Measurements from ENCODE around the gene CCT3. TPM values are rescaled to one million over a fixed set of nuclear protein-coding genes. Genes with fewer than 3 reads are reported as not detected.

CCT3 gene
- total RNA-seq, 4 donors from 2014 or later = 125 to 195 (median 140) TPM

GRCh38 chr1:156268336-156268735 is 69.8 kb downstream of the CCT3 start:
- no peak for TF ChIP-seq CTCF (IDR thresholded peaks at IDR 0.05; ENCODE audit: low read depth)

DNA sequence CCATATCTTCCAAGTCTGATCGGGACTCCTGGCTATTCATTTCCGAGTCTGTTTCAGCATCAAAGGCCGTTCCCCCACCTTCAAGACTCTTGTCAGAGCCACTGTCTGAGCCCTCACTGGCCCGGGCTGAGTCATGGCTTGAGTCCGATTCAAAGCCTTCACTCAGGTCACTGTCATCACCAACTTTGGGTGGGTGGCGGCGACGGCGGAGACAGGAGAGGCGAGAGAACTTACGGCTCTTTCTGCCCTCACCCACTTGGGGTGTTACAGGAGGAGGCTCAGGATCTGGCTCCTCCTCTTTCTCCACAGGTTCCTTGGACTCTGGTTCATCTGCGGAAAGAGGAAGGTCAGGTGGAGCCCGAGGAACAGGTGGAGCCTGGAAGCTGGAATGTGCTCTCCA is 72.0 kb downstream of the CCT3 start:
- no peak for TF ChIP-seq CTCF (IDR thresholded peaks at IDR 0.05; ENCODE audit: low read depth)

DNA sequence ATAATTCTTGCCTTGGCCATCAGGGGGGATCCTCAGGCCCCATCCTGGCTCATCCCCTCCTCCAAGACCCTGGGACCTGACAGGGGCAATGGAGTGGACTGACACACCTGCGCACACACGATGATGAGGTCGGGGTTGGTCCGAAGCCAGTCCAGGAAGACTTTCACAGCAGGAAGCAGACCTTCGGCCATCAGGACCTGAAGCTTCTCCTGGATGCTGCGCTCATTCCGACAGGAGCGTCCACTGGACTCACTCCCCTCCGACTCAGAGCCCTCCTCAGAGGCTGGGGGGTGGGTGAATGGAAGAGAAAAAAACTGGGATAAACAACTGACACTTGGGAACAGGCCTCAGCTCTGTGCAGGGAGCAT is 74.8 kb downstream of the CCT3 start:
- TF ChIP-seq CTCF (IDR thresholded peaks at IDR 0.05; ENCODE audit: low read depth) = no peak

DNA sequence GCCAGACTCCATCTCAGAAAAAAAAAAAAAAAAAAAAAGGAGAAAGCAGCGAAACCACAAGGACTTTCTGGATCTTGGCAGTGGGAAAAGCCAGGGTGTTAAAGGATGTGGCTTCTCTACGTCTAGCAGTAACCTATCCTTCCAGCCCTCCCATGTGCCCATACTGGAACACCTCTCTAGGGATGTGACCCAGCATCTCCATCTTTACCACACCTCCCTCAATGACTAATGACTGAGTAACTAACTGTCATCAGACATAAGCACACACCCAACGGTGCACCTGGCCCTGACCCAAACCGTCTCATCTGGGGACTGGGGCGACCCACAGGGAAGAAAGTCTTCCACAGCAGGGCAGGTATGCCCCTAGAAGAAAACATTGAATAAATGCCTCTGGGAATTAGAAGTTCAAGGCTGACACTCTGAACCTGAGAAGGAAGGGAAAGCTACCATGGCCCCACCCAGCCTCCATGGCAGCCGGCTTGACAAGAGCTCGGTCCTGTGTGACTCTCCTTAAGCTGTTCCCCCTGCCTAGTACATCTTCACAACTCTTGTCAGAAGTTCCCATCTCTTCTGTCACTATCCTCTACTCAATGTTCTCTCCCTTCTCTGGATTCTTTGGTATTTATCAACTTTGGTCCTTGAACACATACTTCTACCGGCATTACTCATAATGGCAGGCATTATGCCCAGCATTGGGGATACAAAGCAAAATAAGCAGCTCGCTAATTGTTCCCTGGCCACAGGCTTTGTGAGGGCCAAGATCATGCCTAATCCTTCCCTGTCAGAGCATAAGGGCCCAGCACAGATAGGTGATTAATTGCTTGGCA is 75.4 kb downstream of the CCT3 start:
- no peak for TF ChIP-seq CTCF (IDR thresholded peaks at IDR 0.05; ENCODE audit: low read depth)

- TF ChIP-seq CTCF (IDR thresholded peaks at IDR 0.05; ENCODE audit: low read depth) = no peak
Observed at GRCh38 chr1:156260896-156261295, 77.2 kb downstream of the CCT3 start.

- no peak for TF ChIP-seq CTCF (IDR thresholded peaks at IDR 0.05; ENCODE audit: low read depth)
Observed at GRCh38 chr1:156259805-156260204, 78.3 kb downstream of the CCT3 start.

Other genes starting within 250 kb of the CCT3 start
- 100 to 1,000 TPM; 210 to 349 (median 281) TPM for gene LMNA, start 223.6 kb downstream of the CCT3 start, total RNA-seq
- gene SEMA4A, start 184.7 kb downstream of the CCT3 start, total RNA-seq = 1 to 10 TPM; 2.6 to 3.4 (median 3.0) TPM
- gene SLC25A44, start 144.2 kb downstream of the CCT3 start, total RNA-seq = 10 to 100 TPM in 3 of 4 donors, 1 to 10 TPM in 1; 7.9 to 22.3 (median 13.1) TPM
- gene PMF1, start 125.3 kb downstream of the CCT3 start, total RNA-seq = 10 to 100 TPM; 36.3 to 51.2 (median 41.0) TPM
- under 1 TPM in 2 of 4 donors, not detected in 2; 0.68 to 0.94 TPM for gene BGLAP, start 96.1 kb downstream of the CCT3 start, total RNA-seq
- 1 to 10 TPM in 2 of 4 donors, under 1 TPM in 1, not detected in 1; 0.66 to 1.5 (median 1.0) TPM for gene PAQR6, start 90.2 kb downstream of the CCT3 start, total RNA-seq
- gene SMG5, start 55.5 kb downstream of the CCT3 start, total RNA-seq = 10 to 100 TPM; 26.6 to 48.6 (median 37.3) TPM
- 1 to 10 TPM in 3 of 4 donors, not detected in 1; 1.0 to 2.3 (median 2.2) TPM for gene TMEM79, start 54.0 kb downstream of the CCT3 start, total RNA-seq
- 10 to 100 TPM; 34.9 to 84.3 (median 48.3) TPM for gene GLMP, start 42.6 kb downstream of the CCT3 start, total RNA-seq
- not detected for gene VHLL, start 39.0 kb downstream of the CCT3 start, total RNA-seq
- gene TSACC, start 234 bp upstream of the CCT3 start, total RNA-seq = not detected
- gene RHBG, start 30.9 kb upstream of the CCT3 start, total RNA-seq = not detected
- 10 to 100 TPM; 18.9 to 46.5 (median 24.8) TPM for gene MEF2D, start 162.5 kb upstream of the CCT3 start, total RNA-seq
- 1 to 10 TPM in 2 of 4 donors, under 1 TPM in 1, not detected in 1; 0.57 to 2.5 (median 2.0) TPM for gene IQGAP3, start 234.3 kb upstream of the CCT3 start, total RNA-seq
- not detected for gene TTC24, start 241.4 kb upstream of the CCT3 start, total RNA-seq

Measured in subcutaneous adipose tissue (tissue), 4 donors.